ENCODE results near the gene FANCI.

- TF ChIP-seq ZNF747 (tag by site-specific recombination; IDR thresholded peaks at IDR 0.05) (no peak), REST (tag by site-specific recombination; IDR thresholded peaks at IDR 0.05) (no peak), ZBTB26 (tag by site-specific recombination; optimal IDR thresholded peaks at IDR 0.05) (no peak), HOXA7 (CRISPR knock-in tag; IDR thresholded peaks at IDR 0.05; ENCODE audit: borderline replicate concordance) (no peak), PRDM2 (tag by site-specific recombination; IDR thresholded peaks at IDR 0.05; ENCODE audit: borderline replicate concordance) (no peak), ZNF837 (tag by site-specific recombination; IDR thresholded peaks at IDR 0.05) (no peak)
- TF ChIP-seq, protein P1, sequence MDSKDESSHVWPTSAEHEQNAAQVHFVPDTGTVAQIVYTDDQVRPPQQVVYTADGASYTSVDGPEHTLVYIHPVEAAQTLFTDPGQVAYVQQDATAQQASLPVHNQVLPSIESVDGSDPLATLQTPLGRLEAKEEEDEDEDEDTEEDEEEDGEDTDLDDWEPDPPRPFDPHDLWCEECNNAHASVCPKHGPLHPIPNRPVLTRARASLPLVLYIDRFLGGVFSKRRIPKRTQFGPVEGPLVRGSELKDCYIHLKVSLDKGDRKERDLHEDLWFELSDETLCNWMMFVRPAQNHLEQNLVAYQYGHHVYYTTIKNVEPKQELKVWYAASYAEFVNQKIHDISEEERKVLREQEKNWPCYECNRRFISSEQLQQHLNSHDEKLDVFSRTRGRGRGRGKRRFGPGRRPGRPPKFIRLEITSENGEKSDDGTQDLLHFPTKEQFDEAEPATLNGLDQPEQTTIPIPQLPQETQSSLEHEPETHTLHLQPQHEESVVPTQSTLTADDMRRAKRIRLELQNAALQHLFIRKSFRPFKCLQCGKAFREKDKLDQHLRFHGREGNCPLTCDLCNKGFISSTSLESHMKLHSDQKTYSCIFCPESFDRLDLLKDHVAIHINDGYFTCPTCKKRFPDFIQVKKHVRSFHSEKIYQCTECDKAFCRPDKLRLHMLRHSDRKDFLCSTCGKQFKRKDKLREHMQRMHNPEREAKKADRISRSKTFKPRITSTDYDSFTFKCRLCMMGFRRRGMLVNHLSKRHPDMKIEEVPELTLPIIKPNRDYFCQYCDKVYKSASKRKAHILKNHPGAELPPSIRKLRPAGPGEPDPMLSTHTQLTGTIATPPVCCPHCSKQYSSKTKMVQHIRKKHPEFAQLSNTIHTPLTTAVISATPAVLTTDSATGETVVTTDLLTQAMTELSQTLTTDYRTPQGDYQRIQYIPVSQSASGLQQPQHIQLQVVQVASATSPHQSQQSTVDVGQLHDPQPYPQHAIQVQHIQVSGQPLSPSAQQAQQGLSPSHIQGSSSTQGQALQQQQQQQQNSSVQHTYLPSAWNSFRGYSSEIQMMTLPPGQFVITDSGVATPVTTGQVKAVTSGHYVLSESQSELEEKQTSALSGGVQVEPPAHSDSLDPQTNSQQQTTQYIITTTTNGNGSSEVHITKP (tag by site-specific recombination; IDR thresholded peaks at IDR 0.05): no peak
These were observed 63.3 kb downstream of the FANCI start for GRCh38 chr15:89307046-89307587.

All from HEK293 (cell line).